ENCODE results near the gene ABCC8. TPM values are rescaled to one million over a fixed set of nuclear protein-coding genes. Genes with fewer than 3 reads are reported as not detected.

The ABCC8 gene
- total and polyA plus RNA-seq, 10 of the 15 experiments (the other 5 are each of a cell fraction or from before 2014, with no cell fraction given) = not detected

DNA sequence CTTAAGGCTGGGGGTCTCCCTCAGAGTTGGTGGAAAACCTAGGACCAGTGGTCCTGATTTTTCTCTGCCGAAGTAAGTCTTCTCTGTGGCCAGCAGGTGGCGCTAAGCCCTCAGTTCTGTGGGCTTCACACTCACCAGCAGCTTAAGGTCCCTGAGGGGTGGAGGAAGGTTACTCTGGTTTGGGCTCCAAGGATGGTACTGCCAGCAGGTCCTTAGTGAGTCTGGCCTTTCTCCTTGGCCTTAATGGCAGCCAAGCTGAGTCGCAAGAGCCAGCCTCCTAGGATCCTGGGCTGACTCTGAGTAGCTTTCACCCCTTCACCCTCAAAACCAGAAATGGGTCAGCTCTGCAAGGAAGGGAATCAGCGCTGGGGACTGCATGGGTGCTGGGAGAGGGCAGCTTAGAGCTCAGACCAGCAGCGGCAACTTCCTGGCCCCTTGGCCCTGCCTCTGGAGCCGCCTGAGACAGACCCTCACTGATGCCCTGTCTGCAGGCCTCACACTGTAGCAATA lies 92.6 kb downstream of the ABCC8 start (continued):
- TF ChIP-seq, protein P1, sequence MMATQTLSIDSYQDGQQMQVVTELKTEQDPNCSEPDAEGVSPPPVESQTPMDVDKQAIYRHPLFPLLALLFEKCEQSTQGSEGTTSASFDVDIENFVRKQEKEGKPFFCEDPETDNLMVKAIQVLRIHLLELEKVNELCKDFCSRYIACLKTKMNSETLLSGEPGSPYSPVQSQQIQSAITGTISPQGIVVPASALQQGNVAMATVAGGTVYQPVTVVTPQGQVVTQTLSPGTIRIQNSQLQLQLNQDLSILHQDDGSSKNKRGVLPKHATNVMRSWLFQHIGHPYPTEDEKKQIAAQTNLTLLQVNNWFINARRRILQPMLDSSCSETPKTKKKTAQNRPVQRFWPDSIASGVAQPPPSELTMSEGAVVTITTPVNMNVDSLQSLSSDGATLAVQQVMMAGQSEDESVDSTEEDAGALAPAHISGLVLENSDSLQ (IDR thresholded peaks at IDR 0.05) = no peak
- TF ChIP-seq RUNX3 (IDR thresholded peaks at IDR 0.05; ENCODE audit: low read length) = 0 out of 2 replicates have a peak, but pooled peaks have one; percentile 19
- no peak for TF ChIP-seq WRNIP1 (IDR thresholded peaks at IDR 0.05; ENCODE audit: borderline replicate concordance, low read depth, low read length)
- TF ChIP-seq SMC3 (IDR thresholded peaks at IDR 0.05; ENCODE audit: borderline replicate concordance, low read length) = peak; percentile 91
- TF ChIP-seq RBBP5 (conservative IDR thresholded peaks at IDR 0.05) = no peak
- TF ChIP-seq KLF5 (IDR thresholded peaks at IDR 0.05; ENCODE audit: partially characterized antibody) = no peak
- TF ChIP-seq CHD2 (IDR thresholded peaks at IDR 0.05; ENCODE audit: borderline replicate concordance, low read depth, low read length) = no peak
- no peak for TF ChIP-seq STAT1 (conservative IDR thresholded peaks at IDR 0.05)
- no peak for TF ChIP-seq ZNF217 (IDR thresholded peaks at IDR 0.05)
- no peak for TF ChIP-seq CHD1 (IDR thresholded peaks at IDR 0.05; ENCODE audit: low read depth, low read length)
- no peak for TF ChIP-seq ZNF622 (IDR thresholded peaks at IDR 0.05)
- TF ChIP-seq, protein P2, sequence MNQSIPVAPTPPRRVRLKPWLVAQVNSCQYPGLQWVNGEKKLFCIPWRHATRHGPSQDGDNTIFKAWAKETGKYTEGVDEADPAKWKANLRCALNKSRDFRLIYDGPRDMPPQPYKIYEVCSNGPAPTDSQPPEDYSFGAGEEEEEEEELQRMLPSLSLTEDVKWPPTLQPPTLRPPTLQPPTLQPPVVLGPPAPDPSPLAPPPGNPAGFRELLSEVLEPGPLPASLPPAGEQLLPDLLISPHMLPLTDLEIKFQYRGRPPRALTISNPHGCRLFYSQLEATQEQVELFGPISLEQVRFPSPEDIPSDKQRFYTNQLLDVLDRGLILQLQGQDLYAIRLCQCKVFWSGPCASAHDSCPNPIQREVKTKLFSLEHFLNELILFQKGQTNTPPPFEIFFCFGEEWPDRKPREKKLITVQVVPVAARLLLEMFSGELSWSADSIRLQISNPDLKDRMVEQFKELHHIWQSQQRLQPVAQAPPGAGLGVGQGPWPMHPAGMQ (IDR thresholded peaks at IDR 0.05; ENCODE audit: borderline replicate concordance) = no peak
